Thoracic aorta (tissue), 2 donors: ENCODE measurements around the gene ADA. TPM values are rescaled to one million over a fixed set of nuclear protein-coding genes. Genes with fewer than 3 reads are reported as not detected.

ENCODE experiments used
- ATAC-seq: fragments of 150-250 bp; one replicate; pipeline ENCODE4 v1.8.0; 2017; ENCODE audit warnings: low read depth; ENCODE audit not compliant: insufficient number of reproducible peaks, low FRiP score
- DNase-seq: peaks from one replicate; pipeline ENCODE4 v3.0.0-alpha.2; 2020; ENCODE audit warnings: low spot score
- H3K27ac ChIP-seq, 2 donors: fragments of 200-600 bp; sonication (generic); 1 replicate in 1 of 2; 2 replicates in 1 of 2; pipeline ENCODE4 v1.5.1; 2016; ENCODE audit warnings: mild to moderate bottlenecking in 2 of 2, moderate library complexity in 2 of 2
- H3K27me3 ChIP-seq: fragments of 200-600 bp; sonication (generic); replicated peaks from 2 replicates; pipeline ENCODE4 v1.6.0; 2016; ENCODE audit warnings: mild to moderate bottlenecking; ENCODE audit not compliant: insufficient read depth
- H3K36me3 ChIP-seq: fragments of 200-600 bp; sonication (generic); one replicate; pipeline ENCODE4 v1.5.1; 2016
- H3K4me1 ChIP-seq, 2 donors: fragments of 200-600 bp; sonication (generic); 1 replicate in 1 of 2; 2 replicates in 1 of 2; pipeline versions ENCODE4 v1.5.1 to v1.6.0; 2016; ENCODE audit warnings: low read depth in 2 of 2, mild to moderate bottlenecking in 1 of 2; ENCODE audit not compliant: control insufficient read depth in 1 of 2
- H3K4me3 ChIP-seq: fragments of 200-600 bp; sonication (generic); 2 replicates; pipeline ENCODE4 v1.5.1; 2016; ENCODE audit warnings: mild to moderate bottlenecking
- H3K9me3 ChIP-seq: fragments of 200-600 bp; sonication (generic); 2 replicates; pipeline ENCODE4 v1.5.1; 2016
- CTCF ChIP-seq: fragments of 200-600 bp; sonication (generic); IDR thresholded peaks from one replicate; pipeline ENCODE4 v1.5.1; 2019; ENCODE audit warnings: antibody characterized with exemption
- total RNA-seq, 2 donors: library from RNA; depleted of rRNA; stranded (reverse); fragments of >200 nt; gene quantifications; one replicate each; pipeline versions ENCODE4 v1.1.0 to v1.2.3, GENCODE V29; 2016

The ADA gene
- total RNA-seq, 2 donors from 2014 or later, result 8.1 to 20.6 TPM

DNA sequence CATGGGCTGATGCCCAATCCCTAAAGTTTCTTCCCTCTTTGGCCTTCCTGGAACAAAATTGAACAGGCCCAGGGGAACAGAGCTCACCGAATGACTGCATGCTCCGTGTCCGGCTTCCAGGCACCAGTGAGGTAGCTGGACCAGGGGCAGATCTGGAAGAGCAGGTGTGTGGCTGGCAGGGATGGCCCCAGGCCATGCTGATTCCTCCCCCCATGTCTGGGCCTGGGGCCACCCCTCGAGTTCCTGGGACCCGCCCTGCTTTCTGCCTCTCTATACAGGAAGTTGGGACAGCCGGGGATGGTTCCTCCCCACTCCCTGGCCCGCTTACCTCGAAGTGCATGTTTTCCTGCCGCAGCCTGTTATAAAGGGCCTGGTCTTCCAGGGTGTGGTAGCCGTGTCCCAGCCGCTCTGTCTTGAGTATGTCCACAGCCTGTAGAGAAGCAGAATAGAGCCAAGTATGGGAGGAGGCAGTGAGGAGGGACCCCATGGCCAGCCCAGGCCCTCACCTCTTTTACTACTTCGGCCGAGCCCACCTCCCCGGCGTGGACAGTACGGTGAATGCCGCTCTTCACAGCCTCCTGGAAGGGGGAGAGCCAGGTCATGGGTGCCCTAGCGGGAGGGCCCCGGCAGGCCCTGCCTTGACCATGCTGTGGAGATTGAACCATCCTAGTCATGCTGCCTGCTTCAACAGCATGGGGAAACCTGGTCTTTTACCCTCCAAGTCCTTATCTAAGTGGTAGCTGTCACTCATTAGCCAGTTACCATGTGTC, 28.8 kb downstream of the ADA start:
- ATAC-seq (no peak), DNase-seq (no peak)
- no peaks in the 10 kb centered on the region for H3K27me3 ChIP-seq
- H3K27ac ChIP-seq, result no peak overlapping the region
- H3K36me3 ChIP-seq, result peaks cover 15% of the 10 kb centered on the region
- no peak overlapping the region for H3K4me3 ChIP-seq
- TF ChIP-seq CTCF, result no peak
- H3K9me3 ChIP-seq, result no peaks in the 10 kb centered on the region
- H3K4me1 ChIP-seq, result no peaks in the 10 kb centered on the region

GRCh38 chr20:44621939-44622338, 29.6 kb downstream of the ADA start:
- H3K27me3 ChIP-seq, result no peaks in the 10 kb centered on the region
- no peak for TF ChIP-seq CTCF
- ATAC-seq, result no peak
- no peak for DNase-seq
- H3K36me3 ChIP-seq, result peaks cover 15% of the 10 kb centered on the region
- H3K27ac ChIP-seq, result no peak overlapping the region
- H3K9me3 ChIP-seq, result no peaks in the 10 kb centered on the region
- H3K4me1 ChIP-seq, result peaks cover 0 to 3% of the 10 kb centered on the region in 2 donors
- no peak overlapping the region for H3K4me3 ChIP-seq

DNA sequence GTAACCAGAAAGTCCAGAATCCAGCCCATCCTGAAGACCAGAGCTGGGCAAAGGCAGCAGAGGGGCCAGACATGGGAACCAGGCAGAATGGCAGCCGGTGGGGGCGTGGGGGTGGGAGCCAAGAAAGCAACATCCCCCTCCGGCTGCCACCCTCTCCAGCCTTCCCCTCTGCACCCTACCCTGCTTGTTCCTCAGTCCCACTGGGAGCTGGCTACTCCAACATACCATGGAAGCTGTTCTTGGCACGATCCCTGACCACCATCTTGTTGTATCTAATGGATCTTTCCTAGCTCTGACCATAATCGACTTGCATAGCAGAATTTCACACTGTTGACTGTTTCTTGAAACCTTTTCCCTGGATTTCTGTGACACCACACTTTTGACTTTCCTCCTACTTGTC, 30.2 kb downstream of the ADA start:
- Histone ChIP-seq H3K9me3 (no peaks in the 10 kb centered on the region), H3K27ac (no peak overlapping the region), H3K4me3 (no peak overlapping the region), H3K4me1 (peaks cover 0 to 7% of the 10 kb centered on the region in 2 donors), H3K27me3 (no peaks in the 10 kb centered on the region), H3K36me3 (peaks cover 15% of the 10 kb centered on the region)
- ATAC-seq (no peak), DNase-seq (no peak)
- TF ChIP-seq CTCF, result no peak

DNA sequence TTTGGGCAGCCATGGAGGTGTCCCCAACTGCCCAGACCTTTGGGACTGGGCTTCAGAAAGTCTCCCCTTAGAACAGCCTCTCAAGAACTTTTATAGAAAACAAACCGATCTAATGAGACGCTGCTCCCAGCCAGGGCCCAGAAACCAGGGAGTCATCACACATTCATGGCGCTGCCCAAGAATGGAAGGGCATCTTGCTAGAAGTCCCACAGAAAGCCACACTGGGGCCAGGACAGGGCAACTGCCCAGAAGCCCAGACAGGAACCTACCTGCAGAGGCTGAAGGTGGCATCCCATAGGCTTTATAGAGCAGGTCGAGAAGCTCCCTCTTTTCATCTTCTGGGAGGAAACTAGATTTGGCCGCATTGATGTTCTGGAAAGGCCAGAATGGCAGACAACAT, 31.5 kb downstream of the ADA start:
- ATAC-seq (no peak), DNase-seq (no peak)
- H3K4me1 ChIP-seq, result peaks cover 7 to 20% of the 10 kb centered on the region in 2 donors
- no peak overlapping the region for H3K4me3 ChIP-seq
- H3K27me3 ChIP-seq, result no peaks in the 10 kb centered on the region
- no peak for TF ChIP-seq CTCF
- H3K36me3 ChIP-seq, result peaks cover 15% of the 10 kb centered on the region
- H3K27ac ChIP-seq, result no peak overlapping the region
- no peaks in the 10 kb centered on the region for H3K9me3 ChIP-seq

DNA sequence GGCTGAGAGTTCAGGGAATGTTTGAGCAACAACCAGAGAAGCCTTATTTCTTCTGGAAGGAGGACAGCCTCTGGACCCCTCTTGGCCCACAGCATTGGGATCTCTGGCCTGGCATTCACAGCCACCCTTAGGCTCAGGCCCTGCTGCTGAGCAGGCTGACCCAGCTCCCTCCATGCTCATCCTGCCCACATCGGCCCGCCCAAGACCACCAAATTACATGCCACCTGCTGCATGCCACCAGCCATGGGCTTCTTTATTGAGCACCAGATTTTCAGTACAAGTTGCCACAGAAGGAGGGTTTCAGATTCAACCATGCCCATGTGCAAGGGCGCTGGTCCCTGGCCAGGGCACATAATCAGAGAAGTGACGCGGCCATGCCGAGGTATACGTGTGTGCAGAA, 32.2 kb downstream of the ADA start:
- Histone ChIP-seq H3K4me1 (peaks cover 10 to 27% of the 10 kb centered on the region in 2 donors), H3K27ac (no peak overlapping the region), H3K27me3 (no peaks in the 10 kb centered on the region), H3K9me3 (no peaks in the 10 kb centered on the region), H3K4me3 (no peak overlapping the region), H3K36me3 (peaks cover 15% of the 10 kb centered on the region)
- TF ChIP-seq CTCF, result no peak
- ATAC-seq (no peak), DNase-seq (no peak)
